Islet of Langerhans (tissue), 1 donor: ENCODE measurements around the gene PCDHGA9.
"Not testable (repeated sequence)": the region's sequence is repeated elsewhere in the genome, so short reads cannot be mapped to it uniquely, and the experiment has no call there.

Experiments
- FAIRE-seq: peaks from one replicate; lab custom pipeline; 2011; peaks lifted over from hg19 to GRCh38; lab: Jason Lieb, UNC

The PCDHGA9 gene

DNA sequence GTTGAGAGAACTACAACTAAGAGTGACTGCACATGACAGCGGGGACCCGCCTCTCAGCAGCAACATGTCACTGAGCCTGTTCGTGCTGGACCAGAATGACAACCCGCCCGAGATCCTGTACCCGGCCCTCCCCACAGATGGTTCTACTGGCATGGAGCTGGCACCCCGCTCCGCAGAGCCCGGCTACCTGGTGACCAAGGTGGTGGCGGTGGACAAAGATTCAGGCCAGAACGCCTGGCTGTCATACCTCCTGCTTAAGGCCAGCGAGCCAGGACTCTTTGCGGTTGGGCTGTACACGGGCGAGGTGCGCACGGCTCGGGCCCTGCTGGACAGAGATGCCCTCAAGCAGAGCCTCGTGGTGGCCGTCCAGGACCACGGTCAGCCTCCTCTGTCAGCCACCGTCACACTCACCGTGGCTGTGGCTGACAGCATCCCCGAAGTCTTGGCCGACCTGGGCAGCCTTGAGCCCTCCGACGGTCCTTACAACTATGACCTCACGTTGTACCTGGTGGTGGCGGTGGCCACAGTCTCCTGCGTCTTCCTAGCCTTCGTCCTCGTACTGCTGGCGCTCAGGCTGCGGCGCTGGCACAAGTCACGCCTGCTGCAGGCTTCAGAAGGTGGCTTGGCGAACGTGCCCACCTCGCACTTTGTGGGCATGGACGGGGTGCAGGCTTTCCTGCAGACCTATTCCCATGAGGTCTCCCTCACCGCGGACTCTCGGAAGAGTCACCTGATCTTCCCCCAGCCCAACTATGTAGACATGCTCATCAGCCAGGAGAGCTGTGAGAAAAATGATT lies 17.9 kb upstream of the PCDHGA9 start:
- no peak for FAIRE-seq

DNA sequence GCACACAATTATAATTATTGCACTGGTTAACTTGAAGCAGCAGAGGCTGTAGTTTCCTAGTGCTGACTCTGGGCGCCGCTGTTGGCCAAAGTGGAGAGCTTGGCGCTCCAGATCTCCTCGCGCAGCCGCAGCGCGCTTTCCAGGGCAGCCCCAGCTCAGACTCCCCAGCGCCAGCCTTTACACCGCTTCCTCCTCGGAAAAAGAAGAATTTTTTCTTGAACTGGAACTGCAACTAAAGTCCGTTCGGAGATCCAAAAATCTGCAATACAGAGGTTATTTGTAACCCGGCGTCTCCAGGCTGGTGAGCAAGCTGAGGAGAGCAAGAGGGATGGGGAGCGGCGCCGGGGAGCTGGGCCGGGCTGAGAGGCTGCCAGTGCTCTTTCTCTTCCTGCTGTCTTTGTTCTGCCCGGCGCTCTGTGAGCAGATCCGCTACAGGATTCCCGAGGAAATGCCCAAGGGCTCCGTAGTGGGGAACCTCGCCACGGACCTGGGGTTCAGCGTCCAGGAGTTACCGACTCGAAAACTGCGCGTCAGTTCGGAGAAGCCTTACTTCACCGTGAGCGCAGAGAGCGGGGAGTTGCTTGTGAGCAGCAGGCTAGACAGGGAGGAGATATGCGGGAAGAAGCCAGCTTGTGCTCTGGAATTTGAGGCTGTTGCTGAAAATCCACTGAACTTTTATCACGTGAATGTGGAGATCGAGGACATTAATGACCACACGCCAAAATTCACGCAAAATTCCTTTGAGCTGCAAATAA lies 14.8 kb upstream of the PCDHGA9 start, which contains the start of gene PCDHGB4:
Gene PCDHGB4 (plus strand): TSS at position 142 of the 755 bp plus-strand sequence. CDS start 187 bp downstream, at position 329.
- FAIRE-seq: not testable (repeated sequence)

DNA sequence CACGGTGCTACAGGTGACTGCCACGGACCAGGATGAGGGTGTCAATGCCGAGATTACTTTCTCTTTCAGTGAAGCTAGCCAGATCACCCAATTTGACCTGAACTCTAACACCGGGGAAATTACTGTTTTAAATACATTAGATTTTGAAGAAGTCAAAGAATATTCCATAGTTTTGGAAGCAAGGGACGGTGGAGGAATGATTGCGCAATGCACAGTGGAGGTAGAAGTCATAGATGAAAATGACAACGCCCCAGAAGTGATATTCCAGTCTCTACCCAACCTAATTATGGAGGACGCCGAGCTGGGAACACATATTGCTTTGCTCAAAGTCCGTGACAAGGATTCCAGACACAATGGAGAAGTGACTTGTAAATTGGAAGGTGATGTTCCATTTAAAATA lies 13.9 kb upstream of the PCDHGA9 start:
- no peak for FAIRE-seq

DNA sequence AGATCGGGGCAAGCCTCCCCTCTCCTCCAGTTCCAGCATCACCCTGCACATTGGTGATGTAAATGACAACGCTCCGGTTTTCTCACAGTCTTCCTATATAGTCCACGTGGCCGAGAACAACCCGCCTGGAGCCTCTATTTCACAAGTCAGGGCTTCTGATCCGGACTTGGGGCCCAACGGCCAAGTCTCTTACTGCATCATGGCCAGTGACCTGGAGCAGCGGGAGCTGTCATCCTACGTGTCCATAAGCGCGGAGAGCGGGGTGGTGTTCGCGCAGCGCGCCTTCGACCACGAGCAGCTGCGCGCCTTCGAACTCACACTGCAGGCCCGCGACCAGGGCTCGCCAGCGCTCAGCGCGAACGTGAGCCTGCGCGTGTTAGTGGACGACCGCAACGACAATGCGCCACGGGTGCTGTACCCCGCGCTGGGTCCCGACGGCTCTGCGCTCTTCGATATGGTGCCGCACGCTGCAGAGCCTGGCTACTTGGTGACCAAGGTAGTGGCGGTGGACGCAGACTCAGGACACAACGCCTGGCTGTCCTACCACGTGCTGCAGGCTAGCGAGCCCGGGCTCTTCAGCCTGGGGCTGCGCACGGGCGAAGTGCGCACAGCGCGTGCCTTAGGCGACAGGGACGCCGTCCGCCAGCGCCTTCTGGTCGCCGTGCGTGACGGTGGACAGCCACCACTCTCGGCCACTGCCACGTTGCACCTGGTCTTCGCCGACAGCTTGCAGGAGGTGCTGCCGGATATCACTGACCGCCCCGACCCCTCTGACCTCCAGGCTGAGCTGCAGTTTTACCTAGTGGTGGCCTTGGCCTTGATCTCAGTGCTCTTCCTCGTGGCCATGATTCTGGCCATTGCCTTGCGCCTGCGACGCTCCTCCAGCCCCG lies 13.2 kb upstream of the PCDHGA9 start:
- FAIRE-seq: no peak

DNA sequence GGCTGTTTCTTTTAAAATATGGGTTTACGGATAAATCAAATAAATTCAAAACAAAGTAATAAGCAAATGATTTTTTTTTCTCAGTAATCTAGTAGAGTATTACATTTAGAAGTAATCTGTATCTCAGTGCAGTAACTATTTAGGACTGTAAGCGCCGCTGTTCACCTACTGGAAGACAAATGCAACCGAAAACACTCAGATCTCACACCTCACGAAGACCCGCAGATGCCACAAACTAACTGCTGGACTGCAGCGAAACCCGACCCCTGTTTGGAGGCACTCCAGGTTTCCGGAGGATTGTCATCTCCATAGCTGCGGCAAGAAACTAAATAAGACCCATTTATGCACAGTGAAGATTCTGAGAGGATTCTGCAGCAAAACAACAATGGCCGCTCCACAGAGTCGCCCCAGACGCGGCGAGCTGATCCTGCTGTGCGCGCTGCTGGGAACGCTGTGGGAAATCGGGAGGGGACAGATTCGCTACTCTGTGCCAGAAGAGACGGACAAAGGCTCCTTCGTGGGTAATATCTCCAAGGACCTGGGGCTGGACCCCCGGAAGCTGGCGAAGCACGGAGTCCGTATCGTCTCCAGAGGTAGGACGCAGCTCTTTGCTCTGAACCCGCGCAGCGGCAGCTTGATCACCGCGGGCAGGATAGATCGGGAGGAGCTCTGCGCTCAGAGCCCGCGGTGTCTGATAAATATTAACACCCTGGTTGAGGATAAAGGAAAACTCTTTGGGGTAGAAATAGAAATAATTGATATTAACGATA lies 10.0 kb upstream of the PCDHGA9 start, which contains the start of gene PCDHGA8:
Gene PCDHGA8 (plus strand): TSS at position 205 of the 770 bp plus-strand sequence. CDS start 181 bp downstream, at position 386.
- no peak for FAIRE-seq

DNA sequence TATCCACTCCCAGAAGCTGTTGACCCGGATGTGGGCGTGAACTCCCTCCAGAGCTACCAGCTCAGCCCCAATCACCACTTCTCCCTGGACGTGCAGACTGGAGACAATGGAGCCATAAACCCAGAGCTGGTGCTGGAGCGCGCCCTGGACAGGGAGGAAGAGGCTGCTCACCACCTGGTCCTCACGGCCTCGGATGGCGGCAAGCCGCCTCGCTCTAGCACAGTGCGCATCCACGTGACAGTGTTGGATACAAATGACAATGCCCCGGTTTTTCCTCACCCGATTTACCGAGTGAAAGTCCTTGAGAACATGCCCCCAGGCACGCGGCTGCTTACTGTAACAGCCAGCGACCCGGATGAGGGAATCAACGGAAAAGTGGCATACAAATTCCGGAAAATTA lies 9.3 kb upstream of the PCDHGA9 start:
- no peak for FAIRE-seq

DNA sequence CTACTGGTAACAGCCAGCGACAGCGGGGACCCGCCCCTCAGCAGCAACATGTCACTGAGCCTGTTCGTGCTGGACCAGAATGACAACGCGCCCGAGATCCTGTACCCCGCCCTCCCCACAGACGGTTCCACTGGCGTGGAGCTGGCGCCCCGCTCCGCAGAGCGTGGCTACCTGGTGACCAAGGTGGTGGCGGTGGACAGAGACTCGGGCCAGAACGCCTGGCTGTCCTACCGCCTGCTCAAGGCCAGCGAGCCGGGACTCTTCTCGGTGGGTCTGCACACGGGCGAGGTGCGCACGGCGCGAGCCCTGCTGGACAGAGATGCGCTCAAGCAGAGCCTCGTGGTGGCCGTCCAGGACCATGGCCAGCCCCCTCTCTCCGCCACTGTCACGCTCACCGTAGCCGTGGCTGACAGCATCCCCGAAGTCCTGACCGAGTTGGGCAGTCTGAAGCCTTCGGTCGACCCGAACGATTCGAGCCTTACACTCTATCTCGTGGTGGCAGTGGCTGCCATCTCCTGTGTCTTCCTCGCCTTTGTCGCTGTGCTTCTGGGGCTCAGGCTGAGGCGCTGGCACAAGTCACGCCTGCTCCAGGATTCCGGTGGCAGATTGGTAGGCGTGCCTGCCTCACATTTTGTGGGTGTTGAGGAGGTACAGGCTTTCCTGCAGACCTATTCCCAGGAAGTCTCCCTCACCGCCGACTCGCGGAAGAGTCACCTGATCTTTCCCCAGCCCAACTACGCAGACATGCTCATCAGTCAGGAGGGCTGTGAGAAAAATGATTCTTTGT lies 8.0 kb upstream of the PCDHGA9 start:
- FAIRE-seq: not testable (repeated sequence)

DNA sequence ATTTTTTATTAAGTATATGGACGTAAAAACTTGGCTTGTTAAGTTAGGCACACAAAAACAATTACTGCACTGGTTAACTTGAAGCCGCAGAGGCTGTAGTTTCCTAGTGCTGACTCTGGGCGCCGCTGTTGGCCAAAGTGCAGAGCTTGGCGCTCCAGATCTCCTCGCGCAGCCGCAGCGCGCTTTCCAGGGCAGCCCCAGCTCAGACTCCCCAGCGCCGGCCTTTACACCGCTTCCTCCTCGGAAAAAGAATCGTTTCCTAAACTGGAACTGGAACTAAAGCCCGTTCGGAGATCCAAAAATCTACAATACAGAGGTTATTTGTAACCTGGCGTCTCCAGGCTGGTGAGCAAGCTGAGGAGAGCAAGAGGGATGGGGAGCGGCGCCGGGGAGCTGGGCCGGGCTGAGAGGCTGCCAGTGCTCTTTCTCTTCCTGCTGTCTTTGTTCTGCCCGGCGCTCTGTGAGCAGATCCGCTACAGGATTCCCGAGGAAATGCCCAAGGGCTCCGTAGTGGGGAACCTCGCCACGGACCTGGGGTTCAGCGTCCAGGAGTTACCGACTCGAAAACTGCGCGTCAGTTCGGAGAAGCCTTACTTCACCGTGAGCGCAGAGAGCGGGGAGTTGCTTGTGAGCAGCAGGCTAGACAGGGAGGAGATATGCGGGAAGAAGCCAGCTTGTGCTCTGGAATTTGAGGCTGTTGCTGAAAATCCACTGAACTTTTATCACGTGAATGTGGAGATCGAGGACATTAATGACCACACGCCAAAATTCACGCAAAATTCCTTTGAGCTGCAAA lies 4.6 kb upstream of the PCDHGA9 start, which contains the start of gene PCDHGB5:
Gene PCDHGB5 (plus strand): TSS at position 192 of the 796 bp plus-strand sequence. CDS start 181 bp downstream, at position 373.
- FAIRE-seq: not testable (repeated sequence)

DNA sequence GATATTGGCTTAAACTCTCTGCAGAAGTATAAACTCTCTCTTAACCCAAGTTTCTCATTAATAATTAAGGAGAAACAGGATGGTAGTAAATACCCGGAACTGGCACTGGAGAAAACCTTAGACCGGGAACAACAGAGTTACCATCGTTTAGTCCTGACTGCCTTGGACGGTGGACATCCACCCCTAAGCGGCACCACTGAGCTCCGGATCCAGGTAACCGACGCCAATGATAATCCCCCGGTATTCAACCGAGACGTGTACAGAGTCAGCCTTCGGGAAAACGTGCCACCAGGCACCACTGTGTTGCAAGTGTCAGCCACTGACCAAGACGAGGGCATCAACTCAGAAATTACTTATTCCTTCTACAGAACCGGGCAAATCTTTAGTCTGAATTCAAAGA lies 4.0 kb upstream of the PCDHGA9 start:
- no peak for FAIRE-seq

DNA sequence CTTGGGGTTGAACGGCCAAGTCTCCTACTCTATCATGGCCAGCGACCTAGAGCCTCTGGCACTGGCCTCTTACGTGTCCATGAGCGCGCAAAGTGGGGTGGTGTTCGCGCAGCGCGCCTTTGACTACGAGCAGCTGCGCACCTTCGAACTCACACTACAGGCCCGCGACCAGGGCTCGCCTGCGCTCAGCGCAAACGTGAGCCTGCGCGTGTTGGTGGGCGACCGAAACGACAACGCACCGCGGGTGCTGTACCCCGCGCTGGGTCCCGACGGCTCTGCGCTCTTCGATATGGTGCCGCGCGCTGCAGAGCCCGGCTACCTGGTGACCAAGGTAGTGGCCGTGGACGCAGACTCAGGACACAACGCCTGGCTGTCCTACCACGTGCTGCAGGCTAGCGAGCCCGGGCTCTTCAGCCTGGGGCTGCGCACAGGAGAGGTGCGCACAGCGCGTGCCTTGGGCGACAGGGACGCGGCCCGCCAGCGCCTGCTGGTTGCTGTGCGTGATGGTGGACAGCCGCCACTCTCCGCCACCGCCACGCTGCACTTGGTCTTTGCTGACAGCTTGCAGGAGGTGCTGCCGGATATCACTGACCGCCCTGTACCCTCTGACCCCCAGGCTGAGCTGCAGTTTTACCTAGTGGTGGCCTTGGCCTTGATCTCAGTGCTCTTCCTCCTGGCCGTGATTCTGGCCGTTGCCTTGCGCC lies 2.9 kb upstream of the PCDHGA9 start:
- no peak for FAIRE-seq

DNA sequence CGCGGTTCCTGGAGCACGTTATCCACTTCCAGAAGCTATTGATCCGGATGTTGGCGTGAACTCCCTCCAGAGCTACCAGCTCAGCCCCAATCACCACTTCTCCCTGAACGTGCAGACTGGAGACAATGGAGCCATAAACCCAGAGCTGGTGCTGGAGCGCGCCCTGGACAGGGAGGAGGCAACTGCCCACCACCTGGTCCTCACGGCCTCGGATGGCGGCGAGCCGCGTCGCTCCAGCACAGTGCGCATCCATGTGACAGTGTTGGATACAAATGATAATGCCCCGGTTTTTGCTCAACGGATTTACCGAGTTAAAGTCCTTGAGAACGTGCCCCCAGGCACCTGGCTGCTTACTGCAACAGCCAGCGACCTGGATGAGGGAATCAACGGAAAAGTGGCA lies 809 bp downstream of the PCDHGA9 start:
- no peak for FAIRE-seq

DNA sequence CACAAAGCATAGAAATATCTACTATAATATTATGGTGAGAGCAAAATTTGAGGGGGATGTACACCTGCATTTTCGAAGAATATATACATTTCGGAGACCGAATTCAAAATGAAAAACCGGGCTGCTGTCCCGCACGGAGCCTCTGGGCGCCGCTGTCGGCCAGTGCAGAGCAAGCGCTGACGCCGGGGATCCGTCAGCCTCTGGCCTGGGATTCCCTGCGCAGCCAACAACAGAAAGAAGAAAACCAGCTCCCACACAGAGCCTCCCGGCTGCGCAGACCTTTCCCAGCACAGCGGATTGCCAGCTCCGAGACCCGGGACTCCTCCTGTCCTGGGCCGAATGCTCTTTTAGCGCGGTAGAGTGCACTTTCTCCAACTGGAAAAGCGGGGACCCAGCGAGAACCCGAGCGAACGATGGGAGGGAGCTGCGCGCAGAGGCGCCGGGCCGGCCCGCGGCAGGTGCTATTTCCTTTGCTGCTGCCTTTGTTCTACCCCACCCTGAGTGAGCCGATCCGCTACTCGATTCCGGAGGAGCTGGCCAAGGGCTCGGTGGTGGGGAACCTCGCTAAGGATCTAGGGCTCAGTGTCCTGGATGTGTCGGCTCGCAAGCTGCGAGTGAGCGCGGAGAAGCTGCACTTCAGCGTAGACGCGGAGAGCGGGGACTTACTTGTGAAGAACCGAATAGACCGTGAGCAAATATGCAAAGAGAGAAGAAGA lies 5.4 kb downstream of the PCDHGA9 start, which contains the start of gene PCDHGB6:
Gene PCDHGB6 (plus strand): TSS at position 232 of the 716 bp plus-strand sequence. CDS start 182 bp downstream, at position 414.
- not testable (repeated sequence) for FAIRE-seq

DNA sequence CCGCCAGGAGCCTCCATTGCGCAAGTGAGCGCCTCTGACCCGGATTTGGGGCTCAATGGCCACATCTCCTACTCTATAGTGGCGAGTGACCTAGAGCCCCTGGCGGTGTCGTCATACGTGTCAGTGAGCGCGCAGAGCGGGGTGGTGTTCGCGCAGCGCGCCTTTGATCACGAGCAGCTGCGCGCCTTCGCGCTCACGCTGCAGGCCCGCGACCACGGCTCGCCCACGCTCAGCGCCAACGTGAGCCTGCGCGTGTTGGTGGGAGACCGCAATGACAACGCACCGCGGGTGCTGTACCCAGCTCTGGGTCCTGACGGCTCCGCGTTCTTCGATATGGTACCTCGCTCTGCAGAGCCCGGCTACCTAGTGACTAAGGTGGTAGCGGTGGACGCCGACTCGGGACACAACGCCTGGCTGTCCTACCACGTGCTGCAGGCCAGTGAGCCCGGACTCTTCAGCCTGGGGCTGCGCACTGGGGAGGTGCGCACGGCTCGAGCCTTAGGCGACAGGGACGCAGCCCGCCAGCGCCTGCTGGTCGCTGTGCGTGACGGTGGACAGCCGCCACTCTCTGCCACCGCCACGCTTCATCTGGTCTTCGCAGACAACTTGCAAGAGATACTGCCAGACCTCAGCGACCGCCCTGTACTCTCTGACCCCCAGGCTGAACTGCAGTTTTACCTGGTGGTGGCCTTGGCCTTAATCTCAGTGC lies 7.2 kb downstream of the PCDHGA9 start:
- FAIRE-seq: no peak

DNA sequence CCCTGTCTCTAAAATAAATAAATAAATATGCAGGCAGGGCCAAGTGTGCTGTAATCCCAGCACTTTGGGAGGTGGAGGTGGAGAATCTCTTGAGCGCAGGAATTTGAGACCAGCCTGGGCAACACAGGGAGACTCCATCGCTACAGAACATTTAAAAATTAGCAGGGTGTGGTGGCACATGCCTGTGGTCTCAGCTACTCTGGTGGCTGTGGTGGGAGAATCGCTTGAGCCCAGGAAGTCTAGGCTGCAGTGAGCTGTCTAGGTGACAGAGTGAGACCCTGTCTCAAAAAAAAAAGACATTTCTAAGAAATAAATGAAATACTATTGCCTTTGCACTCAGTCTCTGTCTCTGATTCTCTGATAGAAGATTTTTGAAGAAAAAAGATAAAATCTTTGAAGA lies 9.0 kb downstream of the PCDHGA9 start:
- FAIRE-seq: no peak

DNA sequence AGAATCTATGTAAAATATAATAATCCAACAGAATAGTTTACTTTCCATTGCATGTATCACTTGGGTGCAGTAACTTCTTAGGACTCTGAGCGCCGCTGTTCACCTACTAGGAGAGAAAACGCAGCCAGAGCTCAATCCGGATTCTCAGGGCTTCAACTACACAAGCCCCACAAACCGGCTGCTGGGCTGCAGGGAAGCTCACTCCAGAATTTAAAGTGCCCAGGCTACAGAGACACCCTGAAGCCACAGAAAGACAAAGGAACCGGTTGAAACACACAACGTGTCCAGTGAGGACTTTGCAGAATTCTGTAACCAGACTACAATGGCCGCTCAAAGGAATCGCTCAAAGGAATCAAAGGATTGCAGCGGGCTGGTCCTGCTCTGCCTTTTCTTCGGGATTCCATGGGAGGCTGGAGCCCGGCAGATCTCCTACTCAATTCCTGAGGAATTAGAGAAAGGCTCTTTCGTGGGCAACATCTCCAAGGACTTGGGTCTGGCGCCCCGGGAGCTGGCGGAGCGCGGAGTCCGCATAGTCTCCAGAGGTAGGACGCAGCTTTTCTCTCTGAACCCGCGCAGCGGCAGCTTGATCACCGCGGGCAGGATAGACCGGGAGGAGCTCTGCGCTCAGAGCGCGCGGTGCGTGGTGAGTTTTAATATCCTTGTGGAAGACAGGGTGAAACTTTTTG lies 10.4 kb downstream of the PCDHGA9 start, which contains the start of gene PCDHGA10:
Gene PCDHGA10 (plus strand): TSS at position 134 of the 686 bp plus-strand sequence. CDS start 189 bp downstream, at position 323.
- FAIRE-seq: no peak

DNA sequence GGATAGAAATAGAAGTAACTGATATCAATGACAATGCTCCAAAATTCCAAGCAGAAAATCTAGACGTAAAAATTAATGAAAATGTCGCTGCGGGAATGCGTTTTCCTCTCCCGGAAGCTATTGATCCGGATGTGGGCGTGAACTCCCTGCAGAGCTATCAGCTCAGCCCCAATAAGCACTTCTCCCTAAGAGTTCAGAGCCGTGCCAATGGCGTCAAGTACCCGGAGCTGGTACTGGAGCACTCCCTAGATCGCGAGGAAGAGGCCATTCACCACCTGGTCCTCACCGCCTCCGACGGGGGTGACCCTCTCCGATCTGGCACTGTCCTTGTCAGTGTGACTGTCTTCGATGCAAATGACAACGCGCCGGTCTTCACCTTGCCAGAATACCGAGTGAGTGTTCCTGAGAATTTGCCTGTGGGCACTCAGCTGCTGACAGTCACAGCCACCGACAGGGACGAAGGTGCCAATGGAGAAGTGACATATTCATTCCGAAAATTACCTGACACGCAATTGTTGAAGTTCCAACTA lies 11.0 kb downstream of the PCDHGA9 start:
- FAIRE-seq: no peak
